AML-193 (cell line): ENCODE data around the gene MUC5B.

Source experiments
- DNase-seq, 2 experiments: peaks; one replicate each; lab custom pipeline; 2025; lab: John Stamatoyannopoulos, UW

Gene MUC5B

GRCh38 chr11:1220941-1221721 lies 1.7 kb upstream of the MUC5B start:
- no peak for DNase-seq

DNA sequence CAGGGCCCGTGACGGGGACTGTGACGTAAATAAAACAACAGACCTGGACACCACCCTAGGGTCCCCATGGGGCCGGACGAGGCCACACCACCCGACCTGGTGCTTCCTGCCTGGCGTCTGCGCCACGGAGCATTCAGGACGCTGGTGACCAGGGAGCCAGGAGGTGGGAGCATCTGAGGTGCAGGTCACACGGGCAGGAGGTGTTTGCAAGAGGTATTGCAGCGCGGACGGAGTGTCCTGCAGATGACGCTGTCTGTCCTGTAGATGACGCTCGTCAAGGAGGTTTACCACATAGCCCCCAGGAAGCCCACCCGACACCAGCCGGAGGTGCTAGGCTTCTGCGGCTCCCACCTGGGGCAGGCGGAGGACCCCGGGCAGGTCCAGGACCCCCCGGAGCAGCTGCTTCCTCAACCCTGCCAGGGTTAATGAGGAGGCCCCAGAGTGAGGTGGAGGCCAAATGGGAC lies 986 bp upstream of the MUC5B start:
- no peak for DNase-seq

DNA sequence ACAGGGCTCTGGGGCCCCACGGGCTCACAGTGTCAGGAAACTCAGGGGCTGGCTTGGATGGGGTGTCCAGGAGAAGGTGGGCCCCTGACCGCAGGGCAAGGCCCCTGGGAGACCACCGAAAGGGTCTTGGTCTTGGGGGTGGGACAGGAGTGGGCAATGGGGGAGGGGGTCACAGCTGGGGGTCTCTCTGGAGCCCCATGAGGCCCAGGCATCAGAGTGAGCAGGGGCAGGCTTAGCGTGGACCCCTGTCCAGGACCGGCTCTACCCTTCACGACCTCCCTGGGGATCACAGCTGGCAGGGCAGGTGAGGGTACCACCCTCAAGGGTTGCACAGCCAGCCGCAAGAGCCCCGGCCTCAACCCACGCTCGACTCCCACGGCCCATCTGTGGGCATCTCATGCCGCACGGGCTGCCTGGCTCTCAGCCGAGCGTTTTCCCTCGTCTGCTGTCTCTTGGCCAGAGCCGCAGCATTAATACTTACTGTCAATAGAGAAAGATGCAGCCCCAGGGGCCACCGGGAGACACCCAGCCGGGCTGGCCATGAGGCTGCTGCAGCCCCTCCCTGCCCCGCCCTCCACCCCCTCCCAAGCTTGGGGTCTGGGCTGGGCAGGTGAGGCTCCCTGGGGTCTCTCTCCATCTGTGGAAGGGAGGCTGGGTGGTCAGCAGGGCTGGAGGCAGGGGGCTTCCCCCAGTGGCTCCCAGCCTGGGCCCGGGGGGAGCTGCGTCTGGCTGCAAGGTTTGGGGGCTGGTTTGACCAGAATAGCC lies 662 bp downstream of the MUC5B start:
- no peak for DNase-seq

DNA sequence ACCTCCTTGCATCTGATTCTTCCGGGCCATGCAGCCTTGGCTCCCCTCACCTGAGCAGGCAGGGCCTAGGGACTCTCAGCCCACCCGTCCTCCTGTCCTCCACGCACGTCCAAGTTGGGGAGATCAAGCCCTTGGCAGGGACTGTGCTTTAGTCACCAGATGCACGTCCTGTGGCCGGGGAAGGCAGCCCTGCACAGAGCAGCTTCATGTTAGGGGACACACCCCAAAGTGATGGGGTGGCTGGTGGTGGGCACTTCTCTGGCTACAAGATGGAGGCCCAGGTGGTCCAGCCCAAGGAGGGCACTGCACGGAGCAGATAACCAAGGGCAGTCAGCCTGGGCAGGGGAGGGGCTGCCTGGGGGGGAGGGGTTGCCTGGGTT lies 1.2 kb downstream of the MUC5B start:
- DNase-seq: no peak

GRCh38 chr11:1224491-1225385 lies 1.9 kb downstream of the MUC5B start:
- DNase-seq: no peak

GRCh38 chr11:1225386-1226225 lies 2.7 kb downstream of the MUC5B start:
- DNase-seq: no peak

GRCh38 chr11:1226226-1226985 lies 3.5 kb downstream of the MUC5B start:
- DNase-seq: no peak

DNA sequence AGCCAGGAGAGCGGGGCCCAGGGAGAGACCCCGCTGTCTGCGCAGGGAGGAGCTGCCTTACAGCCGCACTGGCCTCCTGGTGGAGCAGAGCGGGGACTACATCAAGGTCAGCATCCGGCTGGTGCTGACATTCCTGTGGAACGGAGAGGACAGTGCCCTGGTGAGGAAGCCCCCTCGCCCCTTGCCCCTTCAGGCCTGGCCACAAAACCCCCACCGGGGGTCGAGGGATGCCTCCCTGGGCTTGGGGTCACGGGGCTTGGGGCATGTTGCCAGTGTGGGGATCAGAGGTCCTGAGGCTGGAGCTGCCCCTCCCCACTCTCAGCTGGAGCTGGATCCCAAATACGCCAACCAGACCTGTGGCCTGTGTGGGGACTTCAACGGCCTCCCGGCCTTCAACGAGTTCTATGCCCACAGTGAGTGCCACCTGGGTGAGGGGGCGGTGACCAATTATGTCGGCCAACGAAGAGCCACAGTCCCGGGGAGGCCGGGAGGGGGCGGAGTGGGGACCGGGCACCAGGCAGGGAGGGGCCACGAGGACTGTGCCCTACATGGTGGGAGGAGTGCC lies 4.2 kb downstream of the MUC5B start:
- DNase-seq: no peak

DNA sequence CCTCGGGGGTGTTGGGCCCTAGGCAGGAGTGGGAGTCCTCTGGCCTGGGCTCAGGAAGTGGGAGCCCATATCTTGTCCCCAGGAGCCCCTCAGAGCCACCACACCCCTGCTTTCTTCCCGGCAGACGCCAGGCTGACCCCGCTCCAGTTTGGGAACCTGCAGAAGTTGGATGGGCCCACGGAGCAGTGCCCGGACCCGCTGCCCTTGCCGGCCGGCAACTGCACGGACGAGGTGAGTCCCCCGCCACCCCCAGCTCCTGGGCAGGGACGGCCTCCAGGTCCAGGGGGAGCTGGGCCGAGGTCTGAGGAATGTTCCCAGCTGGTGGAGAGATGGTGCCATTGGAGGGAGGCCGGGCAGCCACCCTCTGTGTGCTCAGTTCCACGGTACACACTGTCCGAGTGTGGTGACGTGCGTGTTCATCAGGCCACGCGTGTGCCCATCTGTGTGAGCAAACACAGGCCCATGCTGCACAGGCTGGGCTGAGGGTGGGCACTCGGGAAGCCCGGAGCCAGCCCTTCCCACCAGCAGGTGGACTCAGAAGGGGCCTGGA lies 4.8 kb downstream of the MUC5B start:
- DNase-seq: no peak

DNA sequence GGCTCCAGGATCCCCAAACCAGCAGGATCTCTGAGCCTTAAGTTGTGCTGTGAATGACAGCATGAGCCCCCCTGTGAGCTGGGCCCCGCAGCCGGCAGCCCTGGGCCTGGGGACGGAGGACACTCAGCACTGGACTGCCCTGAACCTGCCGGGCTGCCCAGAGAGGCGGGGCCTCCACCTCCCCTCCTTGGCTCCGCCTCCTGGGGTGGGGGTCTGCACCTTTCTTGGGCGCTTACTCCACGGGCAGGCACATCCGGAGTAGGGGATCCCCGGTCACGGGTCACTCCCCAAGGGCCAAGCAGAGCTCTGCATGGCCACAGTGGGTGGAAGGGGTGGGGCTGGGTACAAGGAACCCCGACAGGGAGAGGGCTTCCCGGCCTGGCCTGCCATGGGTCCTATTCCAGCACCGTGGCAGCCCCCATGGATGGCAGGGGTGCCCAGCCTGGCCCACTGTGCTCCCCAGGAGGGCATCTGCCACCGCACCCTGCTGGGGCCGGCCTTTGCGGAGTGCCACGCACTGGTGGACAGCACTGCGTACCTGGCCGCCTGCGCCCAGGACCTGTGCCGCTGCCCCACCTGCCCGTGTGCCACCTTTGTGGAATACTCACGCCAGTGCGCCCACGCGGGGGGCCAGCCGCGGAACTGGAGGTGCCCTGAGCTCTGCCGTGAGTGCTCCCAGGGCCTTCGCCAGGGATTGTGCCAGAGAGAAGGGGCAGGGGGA lies 5.4 kb downstream of the MUC5B start:
- no peak for DNase-seq

GRCh38 chr11:1228921-1229451 lies 6.1 kb downstream of the MUC5B start:
- no peak for DNase-seq

DNA sequence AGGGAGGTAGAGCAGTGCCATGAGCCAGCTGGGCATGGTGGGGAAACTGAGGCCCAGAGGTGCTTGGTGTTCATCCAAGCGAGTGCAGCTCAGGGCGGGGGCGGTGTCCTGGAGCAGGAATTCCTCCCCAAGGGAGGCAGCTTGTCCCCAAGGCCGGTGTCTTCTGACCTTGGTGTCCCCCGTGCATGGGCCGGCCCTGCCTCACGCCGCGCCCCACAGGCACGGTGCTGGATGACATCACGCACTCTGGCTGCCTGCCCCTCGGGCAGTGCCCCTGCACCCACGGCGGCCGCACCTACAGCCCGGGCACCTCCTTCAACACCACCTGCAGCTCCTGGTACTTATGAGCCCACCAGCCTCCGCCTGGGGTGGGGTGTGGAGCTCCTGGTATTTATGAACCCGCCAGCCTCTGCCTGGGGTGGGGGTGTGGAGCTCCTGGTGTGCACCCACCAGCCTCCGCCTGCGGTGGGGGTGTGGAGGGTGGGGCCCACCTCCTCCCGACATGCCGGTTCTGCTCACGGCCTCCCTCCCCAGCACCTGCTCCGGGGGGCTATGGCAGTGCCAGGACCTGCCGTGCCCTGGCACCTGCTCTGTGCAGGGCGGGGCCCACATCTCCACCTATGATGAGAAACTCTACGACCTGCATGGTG lies 6.7 kb downstream of the MUC5B start:
- DNase-seq: no peak

DNA sequence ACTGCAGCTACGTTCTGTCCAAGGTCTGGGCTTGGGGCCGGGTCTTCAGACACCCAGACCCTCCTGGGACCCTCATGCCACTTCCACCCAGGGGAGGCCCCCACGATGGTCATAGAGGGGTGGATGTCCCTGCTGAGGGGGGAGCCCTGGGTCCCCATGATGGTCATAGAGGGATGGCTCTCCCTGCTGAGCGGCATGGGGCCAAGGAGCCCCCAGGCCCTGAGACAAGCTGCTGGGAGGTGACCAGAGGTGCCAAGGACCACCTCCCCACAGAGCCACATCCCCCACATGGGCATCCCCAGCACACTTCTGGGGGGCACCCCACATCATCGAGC lies 7.2 kb downstream of the MUC5B start:
- no peak for DNase-seq

GRCh38 chr11:1230456-1231395 lies 7.9 kb downstream of the MUC5B start:
- no peak for DNase-seq

- no peak for DNase-seq
Measured at GRCh38 chr11:1231396-1232020, 8.6 kb downstream of the MUC5B start.

DNA sequence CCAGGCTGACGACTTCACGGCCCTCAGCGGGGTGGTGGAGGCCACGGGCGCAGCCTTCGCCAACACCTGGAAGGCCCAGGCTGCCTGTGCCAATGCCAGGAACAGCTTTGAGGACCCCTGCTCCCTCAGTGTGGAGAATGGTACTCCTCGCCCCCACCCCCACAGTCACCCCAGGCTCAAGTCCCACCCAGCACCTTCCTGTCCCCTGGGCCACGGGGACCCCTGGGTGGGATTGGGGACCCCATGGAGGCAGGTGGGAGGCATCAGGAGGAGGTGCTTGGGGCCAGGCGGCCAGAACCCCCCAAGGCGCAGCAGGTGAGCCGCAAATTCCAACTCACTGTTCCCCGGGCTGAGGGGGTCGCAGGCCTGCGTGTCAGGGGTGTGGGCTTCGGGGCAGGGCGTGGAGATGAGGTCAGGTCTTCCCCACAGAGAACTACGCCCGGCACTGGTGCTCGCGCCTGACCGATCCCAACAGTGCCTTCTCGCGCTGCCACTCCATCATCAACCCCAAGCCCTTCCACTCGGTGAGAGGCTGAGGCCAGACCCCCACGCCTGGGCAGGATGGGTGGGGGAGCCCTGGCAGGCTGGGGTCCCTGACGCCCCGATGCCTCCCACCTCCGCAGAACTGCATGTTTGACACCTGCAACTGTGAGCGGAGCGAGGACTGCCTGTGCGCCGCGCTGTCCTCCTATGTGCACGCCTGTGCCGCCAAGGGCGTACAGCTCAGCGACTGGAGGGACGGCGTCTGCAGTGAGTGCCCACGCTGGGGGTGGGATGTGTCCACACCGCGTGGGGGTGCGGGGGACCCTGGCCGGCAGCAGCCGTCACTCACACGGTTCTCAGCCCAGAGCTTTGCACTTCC lies 9.4 kb downstream of the MUC5B start:
- no peak for DNase-seq
